IMR-90 (cell line): ENCODE data around the gene ZFP36L1. TPM values are rescaled to one million over a fixed set of nuclear protein-coding genes. Genes with fewer than 3 reads are reported as not detected.

Experiments
- ATAC-seq: fragments of 200-7000 bp; cut with Tn5 transposase; 2 replicates; pipeline ENCODE4 v1.9.1; 2020; ENCODE audit warnings: low read depth, mild to moderate bottlenecking, moderate library complexity
- BruUV-seq: library from RNA; stranded (reverse); fragments of 400-500 nt; replicated peaks from 2 replicates; lab custom pipeline; 2021; lab: Mats Ljungman, UMichigan
- CTCF ChIA-PET: fragments of 300-600 bp; formaldehyde crosslinking; extraction: SDS; loops from one replicate; lab custom pipeline; 2021; ENCODE audit warnings: antibody characterized with exemption; lab: Yijun Ruan, JAX
- POLR2A ChIA-PET: fragments of 300-600 bp; sonication (Branson Sonifier 250); formaldehyde crosslinking; loops from one replicate; lab custom pipeline; 2022; ENCODE audit warnings: antibody characterized with exemption; ENCODE audit not compliant: unreplicated experiment; lab: Charles Lee
- DNase-seq: peaks from one replicate; pipeline ENCODE4 v3.0.0; 2013
- H2AFZ ChIP-seq: replicated peaks from 2 replicates; pipeline ENCODE3; 2013; ENCODE audit warnings: low read length, mild to moderate bottlenecking; ENCODE audit not compliant: poor library complexity
- H2AK5ac ChIP-seq: 2 replicates; pipeline ENCODE4 v1.6.1; 2013; ENCODE audit warnings: low read depth, low read length, inconsistent platforms
- H2AK9ac ChIP-seq: replicated peaks from 2 replicates; pipeline ENCODE3; 2013; ENCODE audit warnings: mild to moderate bottlenecking, low read depth, low read length, moderate library complexity; ENCODE audit not compliant: poor library complexity
- H2BK120ac ChIP-seq: 2 replicates; pipeline ENCODE4 v1.6.1; 2013; ENCODE audit warnings: low read depth, low read length, inconsistent platforms
- H2BK15ac ChIP-seq: 3 replicates; pipeline ENCODE4 v1.6.1; 2013; ENCODE audit warnings: low read depth, low read length, inconsistent platforms
- H2BK20ac ChIP-seq: 2 replicates; pipeline ENCODE4 v1.6.1; 2013; ENCODE audit warnings: low read depth, mild to moderate bottlenecking, inconsistent platforms, low read length, moderate library complexity
- H2BK5ac ChIP-seq: 2 replicates; pipeline ENCODE4 v1.6.1; 2013; ENCODE audit warnings: mild to moderate bottlenecking, low read depth, low read length, inconsistent platforms; ENCODE audit not compliant: poor library complexity, severe bottlenecking
- H3K14ac ChIP-seq: replicated peaks from 2 replicates; pipeline ENCODE4 v1.6.1; 2013; ENCODE audit warnings: low read depth, low read length, inconsistent platforms
- H3K18ac ChIP-seq: 2 replicates; pipeline ENCODE4 v1.6.1; 2013; ENCODE audit warnings: low read depth, low read length, control low read depth
- H3K23ac ChIP-seq: 2 replicates; pipeline ENCODE4 v1.6.1; 2013; ENCODE audit warnings: low read depth, low read length, inconsistent platforms
- H3K27ac ChIP-seq: 2 replicates; pipeline ENCODE4 v1.5.1; 2013; ENCODE audit warnings: mild to moderate bottlenecking, control low read depth, low read length; ENCODE audit not compliant: insufficient read depth
- H3K27me3 ChIP-seq: 2 replicates; pipeline ENCODE4 v1.6.1; 2013; ENCODE audit warnings: low read length; ENCODE audit not compliant: control insufficient read depth, insufficient read depth
- H3K36me3 ChIP-seq: 2 replicates; pipeline ENCODE4 v1.6.1; 2013; ENCODE audit warnings: low read length, mixed read lengths; ENCODE audit not compliant: control insufficient read depth, insufficient read depth
- H3K4ac ChIP-seq: 2 replicates; pipeline ENCODE4 v1.6.1; 2013; ENCODE audit warnings: low read depth, low read length, inconsistent platforms
- H3K4me1 ChIP-seq: 2 replicates; pipeline ENCODE4 v1.6.1; 2013; ENCODE audit warnings: low read length, mixed read lengths; ENCODE audit not compliant: control insufficient read depth, insufficient read depth
- H3K4me2 ChIP-seq: 2 replicates; pipeline ENCODE4 v1.6.1; 2013; ENCODE audit warnings: low read depth, mild to moderate bottlenecking, control low read depth, low read length, moderate library complexity
- H3K4me3 ChIP-seq: 2 replicates; pipeline ENCODE4 v1.5.1; 2013; ENCODE audit warnings: low read depth, mild to moderate bottlenecking, control low read depth, low read length, moderate library complexity; ENCODE audit not compliant: insufficient read depth
- H3K56ac ChIP-seq: 2 replicates; pipeline ENCODE4 v1.6.1; 2013; ENCODE audit warnings: low read length, inconsistent platforms; ENCODE audit not compliant: insufficient read depth; ENCODE audit errors: extremely low read depth
- H3K79me1 ChIP-seq, 2 experiments: 2 replicates each; pipeline ENCODE4 v1.6.1; 2013; ENCODE audit warnings: low read length in 2 of 2, inconsistent platforms in 1 of 2, low read depth in 1 of 2
- H3K9ac ChIP-seq: 2 replicates; pipeline ENCODE4 v1.6.1; 2013; ENCODE audit warnings: low read depth, low read length, control low read depth
- H3K9me1 ChIP-seq: 2 replicates; pipeline ENCODE4 v1.6.1; 2013; ENCODE audit warnings: low read length, inconsistent platforms; ENCODE audit not compliant: insufficient read depth
- H3K9me3 ChIP-seq: 2 replicates; pipeline ENCODE4 v1.6.1; 2013; ENCODE audit warnings: low read length; ENCODE audit not compliant: control insufficient read depth, insufficient read depth
- H4K20me1 ChIP-seq: 2 replicates; pipeline ENCODE4 v1.6.1; 2013; ENCODE audit warnings: low read length, inconsistent platforms; ENCODE audit not compliant: insufficient read depth
- H4K5ac ChIP-seq: 2 replicates; pipeline ENCODE4 v1.6.1; 2013; ENCODE audit warnings: mild to moderate bottlenecking, low read depth, low read length, control low read depth
- H4K8ac ChIP-seq, 2 experiments: 2 replicates each; pipeline ENCODE4 v1.6.1; 2013; ENCODE audit warnings: low read depth in 2 of 2, low read length in 2 of 2, control low read depth in 1 of 2, inconsistent platforms in 1 of 2
- H4K91ac ChIP-seq: 2 replicates; pipeline ENCODE4 v1.6.1; 2013; ENCODE audit warnings: low read depth, low read length, inconsistent platforms; ENCODE audit not compliant: insufficient read depth
- BHLHE40 ChIP-seq: fragments of 150-350 bp; IDR thresholded peaks from 2 replicates; pipeline ENCODE4 v1.6.1; 2016; ENCODE audit warnings: mild to moderate bottlenecking, low read depth, low read length
- MXI1 ChIP-seq: IDR thresholded peaks from 2 replicates; pipeline ENCODE4 v1.6.1; 2012; ENCODE audit warnings: low read depth, mild to moderate bottlenecking, low read length, moderate library complexity, borderline replicate concordance
- WGBS, 2 experiments: methylation state at CpG; one replicate each; pipeline versions ENCODE4 v1.1.5 to v1.1.7; 2013; ENCODE audit warnings: missing lambda C conversion rate in 2 of 2; ENCODE audit not compliant: insufficient read length in 1 of 2; ENCODE audit errors: extremely low coverage in 2 of 2; 5-methylcytosine and 5-hydroxymethylcytosine counted together
- dilution Hi-C: fragments of 300-500 bp; cut with HindIII; formaldehyde crosslinking; loops from one replicate; pipeline ENCODE4 v1.14.3; 2018; ENCODE audit warnings: low sequenced_read_pairs; ENCODE audit not compliant: unreplicated experiment
- in situ Hi-C: fragments of 300-500 bp; cut with MboI; formaldehyde crosslinking; loops from 3 replicates; pipeline ENCODE4 v1.14.3; 2019; ENCODE audit warnings: low sequenced_read_pairs, inconsistent platforms, mixed read lengths
- intact Hi-C: fragments of 100-400 bp; cut with micrococcal nuclease; formaldehyde crosslinking; loops from 2 replicates; pipeline ENCODE4 v1.10.0; 2022
- polyA plus RNA-seq, 3 experiments: library from polyadenylated mRNA; depleted of rRNA; stranded (reverse); fragments of >200 nt; gene quantifications; 2 replicates each; pipeline ENCODE4 v1.2.3, GENCODE V29; 2012; ENCODE audit warnings: low replicate concordance in 1 of 3
- total RNA-seq: library from RNA; depleted of rRNA; stranded (reverse); fragments of >200 nt; gene quantifications from 2 replicates; pipeline ENCODE4 v1.2.3, GENCODE V29; 2012

The ZFP36L1 gene
- total and polyA plus RNA-seq, 2 of the 4 experiments (the other 2 are of a cell fraction) = 6.5 to 140 TPM

GRCh38 chr14:68792678-68792978 is 239 bp downstream of the ZFP36L1 start:
- peak overlapping the region; percentile 92 for H2AK9ac ChIP-seq
- peak overlapping the region; percentile 65 for H2AFZ ChIP-seq
- CTCF ChIA-PET = interaction anchor here (1.4 kb wide), 1 partner anchor 17 kb away, joined by 3 read pairs; no protein-coding TSS in a partner anchor
- H3K4me1 ChIP-seq = peaks cover 14% of the 10 kb centered on the region
- no peaks in the 10 kb centered on the region for H3K9me3 ChIP-seq
- peak overlapping the region; percentile 22 for H3K18ac ChIP-seq
- peaks cover 7% of the 10 kb centered on the region; the same call in 1 of the 2 replicates for H3K9me1 ChIP-seq
- H3K4me3 ChIP-seq = peak overlapping the region; percentile 97
- DNase-seq (no peak), ATAC-seq (no peak)
- peak overlapping the region; percentile 84 for H3K9ac ChIP-seq
- H3K4me2 ChIP-seq = peak overlapping the region; percentile 1; the same call in 1 of the 2 replicates
- H2BK5ac ChIP-seq = peak overlapping the region; percentile 87
- no peak for TF ChIP-seq BHLHE40
- TF ChIP-seq MXI1 = 0 out of 2 replicates have a peak, but pooled peaks have one; percentile 77
- H3K27ac ChIP-seq = peak overlapping the region; percentile 98
- no CpG with 5 or more reads among the region's 13 CpGs for WGBS, 2 experiments
- no peaks in the 10 kb centered on the region for H3K27me3 ChIP-seq
- peaks cover 30% of the 10 kb centered on the region for H3K36me3 ChIP-seq
- dilution Hi-C loops = no loop called here
- peak overlapping the region; percentile 86 for H3K56ac ChIP-seq
- intact Hi-C loops = loop anchor here (2.0 to 10.0 kb wide), 4 partner anchors 244 to 648 kb away; no protein-coding TSS in a partner anchor
- peak overlapping the region; percentile 72 for H2AK5ac ChIP-seq
- peak overlapping the region; percentile 95 for H3K14ac ChIP-seq
- in situ Hi-C loops = no loop called here
- BruUV-seq = TSS peak; percentile 32
- H3K79me1 ChIP-seq = peaks cover 4 to 30% of the 10 kb centered on the region in 2 experiments; a peak in 2 of 4 replicates
- peak overlapping the region; percentile 66; the same call in 1 of the 2 replicates for H4K5ac ChIP-seq
- H4K20me1 ChIP-seq = peaks cover 49% of the 10 kb centered on the region
- no peak overlapping the region for H2BK20ac ChIP-seq
- peak overlapping the region; percentile 50 for H2BK120ac ChIP-seq
- POLR2A ChIA-PET = interaction anchor here (0.6 to 1.6 kb wide), 18 partner anchors 12 to 667 kb away, joined by 3 to 42 read pairs (median 4); no protein-coding TSS in a partner anchor
- peak overlapping the region; percentile 74 for H4K91ac ChIP-seq
- peak overlapping the region; percentile 92 for H3K23ac ChIP-seq
- H4K8ac ChIP-seq = peak overlapping the region; percentile 10 to 70; a peak in 3 of 4 replicates
- no peak overlapping the region for H2BK15ac ChIP-seq
- peak overlapping the region; percentile 81 for H3K4ac ChIP-seq
